ENCODE measurements around the gene SPATA6. TPM values are rescaled to one million over a fixed set of nuclear protein-coding genes. Genes with fewer than 3 reads are reported as not detected.

SPATA6 gene
- total RNA-seq, 4 donors from 2014 or later: 0.85 to 7.0 (median 3.2) TPM

DNA sequence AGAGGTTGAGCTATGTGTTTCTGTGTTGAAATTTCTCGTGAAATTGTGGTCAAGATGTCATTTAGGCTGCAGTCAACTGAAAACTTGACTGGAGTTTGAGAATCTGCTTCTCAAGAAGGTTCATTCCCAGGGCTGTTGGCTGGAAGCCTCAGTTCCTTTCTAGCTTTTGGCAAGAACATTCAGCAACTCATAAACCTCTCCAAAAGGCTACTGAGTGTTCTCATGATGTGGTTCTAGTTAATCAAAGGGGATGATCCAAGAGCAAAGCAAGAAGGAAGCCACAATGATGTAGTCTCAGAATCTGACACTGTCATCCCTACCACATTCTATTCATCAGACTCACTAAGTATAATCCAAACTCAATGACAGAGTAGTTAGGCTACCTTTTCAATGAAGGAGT, 66.6 kb downstream of the SPATA6 start:
- H3K27me3 ChIP-seq: no peaks in the 10 kb centered on the region
- ATAC-seq (peak in 1 of 2 donors; percentile 26), DNase-seq (peak; percentile 8 to 18)
- H3K4me3 ChIP-seq: no peak overlapping the region
- TF ChIP-seq, protein P1, sequence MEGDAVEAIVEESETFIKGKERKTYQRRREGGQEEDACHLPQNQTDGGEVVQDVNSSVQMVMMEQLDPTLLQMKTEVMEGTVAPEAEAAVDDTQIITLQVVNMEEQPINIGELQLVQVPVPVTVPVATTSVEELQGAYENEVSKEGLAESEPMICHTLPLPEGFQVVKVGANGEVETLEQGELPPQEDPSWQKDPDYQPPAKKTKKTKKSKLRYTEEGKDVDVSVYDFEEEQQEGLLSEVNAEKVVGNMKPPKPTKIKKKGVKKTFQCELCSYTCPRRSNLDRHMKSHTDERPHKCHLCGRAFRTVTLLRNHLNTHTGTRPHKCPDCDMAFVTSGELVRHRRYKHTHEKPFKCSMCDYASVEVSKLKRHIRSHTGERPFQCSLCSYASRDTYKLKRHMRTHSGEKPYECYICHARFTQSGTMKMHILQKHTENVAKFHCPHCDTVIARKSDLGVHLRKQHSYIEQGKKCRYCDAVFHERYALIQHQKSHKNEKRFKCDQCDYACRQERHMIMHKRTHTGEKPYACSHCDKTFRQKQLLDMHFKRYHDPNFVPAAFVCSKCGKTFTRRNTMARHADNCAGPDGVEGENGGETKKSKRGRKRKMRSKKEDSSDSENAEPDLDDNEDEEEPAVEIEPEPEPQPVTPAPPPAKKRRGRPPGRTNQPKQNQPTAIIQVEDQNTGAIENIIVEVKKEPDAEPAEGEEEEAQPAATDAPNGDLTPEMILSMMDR (IDR thresholded peaks at IDR 0.05 in 4 of 5, conservative IDR thresholded peaks at IDR 0.05 in 1 of 5): no peak
- no peak for TF ChIP-seq POLR2A (IDR thresholded peaks at IDR 0.05)
- no peaks in the 10 kb centered on the region for H3K36me3 ChIP-seq
- H3K27ac ChIP-seq: no peak overlapping the region
- no peaks in the 10 kb centered on the region for H3K9me3 ChIP-seq
- in situ Hi-C loops (cut with MboI; ENCODE audit: low sequenced_read_pairs in 4 of 4) (no loop called here), intact Hi-C loops (cut with DNase I; ENCODE audit: low total_unique reads) (no loop called here)
- no peaks in the 10 kb centered on the region for H3K4me1 ChIP-seq

DNA sequence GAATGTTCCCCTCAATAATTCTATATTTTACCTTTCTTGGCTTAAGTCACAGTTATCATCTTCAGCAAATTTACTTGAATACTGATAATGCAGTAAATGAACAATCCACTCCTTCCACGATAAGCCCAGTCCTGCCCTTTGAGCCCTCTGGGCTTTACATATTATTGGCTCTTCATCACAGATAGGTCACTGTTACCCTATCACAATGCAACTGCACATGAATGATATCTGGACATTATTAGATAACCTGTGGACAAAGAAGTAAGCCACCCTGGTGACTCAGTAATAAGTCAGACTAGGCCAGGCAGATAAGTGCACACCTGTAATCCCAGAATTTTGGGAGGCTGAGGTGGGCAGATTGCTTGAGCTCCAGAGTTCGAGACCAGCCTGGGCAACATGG, 69.4 kb downstream of the SPATA6 start:
- no peak for DNase-seq
- H3K27ac ChIP-seq: no peak overlapping the region
- in situ Hi-C loops (cut with MboI; ENCODE audit: low sequenced_read_pairs in 4 of 4): no loop called here
- no peak for TF ChIP-seq POLR2A (IDR thresholded peaks at IDR 0.05)
- TF ChIP-seq, protein P1 (IDR thresholded peaks at IDR 0.05 in 4 of 5, conservative IDR thresholded peaks at IDR 0.05 in 1 of 5): no peak
- no peaks in the 10 kb centered on the region for H3K9me3 ChIP-seq
- no peaks in the 10 kb centered on the region for H3K4me1 ChIP-seq
- H3K4me3 ChIP-seq: no peak overlapping the region
- H3K36me3 ChIP-seq: no peaks in the 10 kb centered on the region
- intact Hi-C loops (cut with DNase I; ENCODE audit: low total_unique reads): no loop called here
- no peak for ATAC-seq
- H3K27me3 ChIP-seq: no peaks in the 10 kb centered on the region

- Histone ChIP-seq H3K27me3 (no peaks in the 10 kb centered on the region), H3K9me3 (no peaks in the 10 kb centered on the region), H3K36me3 (no peaks in the 10 kb centered on the region), H3K4me1 (no peaks in the 10 kb centered on the region), H3K27ac (no peak overlapping the region), H3K4me3 (no peak overlapping the region)
- TF ChIP-seq, protein P1 (IDR thresholded peaks at IDR 0.05 in 4 of 5, conservative IDR thresholded peaks at IDR 0.05 in 1 of 5): no peak
- TF ChIP-seq POLR2A (IDR thresholded peaks at IDR 0.05): no peak
- intact Hi-C loops (cut with DNase I; ENCODE audit: low total_unique reads): no loop called here
- ATAC-seq: no peak
- no peak for DNase-seq
- in situ Hi-C loops (cut with MboI; ENCODE audit: low sequenced_read_pairs in 4 of 4): no loop called here
Observed at GRCh38 chr1:48396208-48396607, 75.8 kb downstream of the SPATA6 start.

DNA sequence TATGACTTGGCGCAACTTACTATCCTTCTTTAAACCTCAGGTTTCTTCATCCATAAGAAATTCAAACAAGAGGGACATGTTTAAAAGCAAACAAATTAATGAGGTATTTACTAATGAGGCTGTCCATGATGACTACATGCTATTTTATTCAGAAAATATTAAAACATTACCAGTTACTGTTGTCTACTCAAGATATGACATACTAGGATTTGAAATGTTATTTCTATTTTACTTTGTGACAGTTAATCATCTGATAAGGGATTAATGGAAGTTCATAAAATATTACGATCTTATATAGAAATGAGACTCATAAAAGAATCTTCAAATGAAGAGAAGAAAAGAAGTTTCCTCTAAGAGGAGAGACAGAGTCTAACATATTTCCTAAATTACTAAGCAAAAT, 80.1 kb downstream of the SPATA6 start:
- Histone ChIP-seq H3K4me3 (no peak overlapping the region), H3K27me3 (no peaks in the 10 kb centered on the region), H3K4me1 (no peaks in the 10 kb centered on the region), H3K27ac (no peak overlapping the region), H3K36me3 (no peaks in the 10 kb centered on the region), H3K9me3 (no peaks in the 10 kb centered on the region)
- intact Hi-C loops (cut with DNase I; ENCODE audit: low total_unique reads) (no loop called here), in situ Hi-C loops (cut with MboI; ENCODE audit: low sequenced_read_pairs in 4 of 4) (no loop called here)
- no peak for ATAC-seq
- no peak for DNase-seq
- TF ChIP-seq, protein P1 (IDR thresholded peaks at IDR 0.05 in 4 of 5, conservative IDR thresholded peaks at IDR 0.05 in 1 of 5): no peak
- TF ChIP-seq POLR2A (IDR thresholded peaks at IDR 0.05): no peak

GRCh38 chr1:48387409-48387808, 84.6 kb downstream of the SPATA6 start:
- no peaks in the 10 kb centered on the region for H3K27me3 ChIP-seq
- H3K36me3 ChIP-seq: no peaks in the 10 kb centered on the region
- in situ Hi-C loops (cut with MboI; ENCODE audit: low sequenced_read_pairs in 4 of 4) (no loop called here), intact Hi-C loops (cut with DNase I; ENCODE audit: low total_unique reads) (no loop called here)
- ATAC-seq: no peak
- TF ChIP-seq, protein P1 (IDR thresholded peaks at IDR 0.05 in 4 of 5, conservative IDR thresholded peaks at IDR 0.05 in 1 of 5): no peak
- TF ChIP-seq POLR2A (IDR thresholded peaks at IDR 0.05): no peak
- H3K4me1 ChIP-seq: no peaks in the 10 kb centered on the region
- no peak overlapping the region for H3K27ac ChIP-seq
- no peaks in the 10 kb centered on the region for H3K9me3 ChIP-seq
- H3K4me3 ChIP-seq: no peak overlapping the region
- DNase-seq: no peak
